Activated CD8-positive, alpha-beta memory T cell treated with anti-CD3 and anti-CD28 coated beads for 1 hour (primary cell): ENCODE measurements around the gene NPB.

Experiments
- DNase-seq, 2 donors: peaks; one replicate each; pipeline ENCODE4 v3.0.0-alpha.2; 2020; ENCODE audit warnings: low read depth in 1 of 2; ENCODE audit errors: extremely low read depth in 1 of 2

NPB gene

GRCh38 chr17:81924557-81925532 lies 22.8 kb downstream of the NPB start:
- DNase-seq = no peak

DNA sequence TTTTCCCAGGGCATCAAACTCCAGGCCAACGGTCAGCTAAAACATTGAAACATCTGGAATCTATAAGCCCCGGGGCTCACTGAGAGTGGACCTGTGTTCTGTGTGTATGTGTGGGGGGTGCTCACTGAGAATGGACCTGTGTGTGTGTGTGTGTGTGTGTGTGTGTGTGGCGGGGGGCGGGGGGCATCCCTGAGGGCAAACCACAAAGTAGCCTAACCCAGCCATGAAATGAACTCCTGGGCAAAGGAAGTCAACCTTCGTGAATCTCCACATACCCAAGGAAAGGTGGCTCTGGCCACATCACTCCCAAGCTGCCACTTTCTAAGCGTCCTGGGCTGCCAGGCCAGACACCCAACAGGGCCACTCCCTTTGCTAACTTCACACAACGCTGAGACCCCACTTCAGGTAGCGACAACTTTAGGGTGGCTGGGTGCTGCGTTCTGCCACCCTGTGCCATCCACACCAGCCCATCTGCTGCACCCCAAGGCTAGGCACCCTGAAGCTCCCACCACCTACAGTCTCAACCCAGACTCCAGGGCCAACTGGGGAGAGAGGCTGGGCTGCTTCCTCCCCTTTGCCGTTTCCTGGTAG lies 23.9 kb downstream of the NPB start:
- DNase-seq = no peak

GRCh38 chr17:81926451-81927151 lies 24.6 kb downstream of the NPB start:
- DNase-seq = peak in 1 of 2 donors; percentile 30

- no peak for DNase-seq
Observed at GRCh38 chr17:81927152-81927652, 25.2 kb downstream of the NPB start.

DNA sequence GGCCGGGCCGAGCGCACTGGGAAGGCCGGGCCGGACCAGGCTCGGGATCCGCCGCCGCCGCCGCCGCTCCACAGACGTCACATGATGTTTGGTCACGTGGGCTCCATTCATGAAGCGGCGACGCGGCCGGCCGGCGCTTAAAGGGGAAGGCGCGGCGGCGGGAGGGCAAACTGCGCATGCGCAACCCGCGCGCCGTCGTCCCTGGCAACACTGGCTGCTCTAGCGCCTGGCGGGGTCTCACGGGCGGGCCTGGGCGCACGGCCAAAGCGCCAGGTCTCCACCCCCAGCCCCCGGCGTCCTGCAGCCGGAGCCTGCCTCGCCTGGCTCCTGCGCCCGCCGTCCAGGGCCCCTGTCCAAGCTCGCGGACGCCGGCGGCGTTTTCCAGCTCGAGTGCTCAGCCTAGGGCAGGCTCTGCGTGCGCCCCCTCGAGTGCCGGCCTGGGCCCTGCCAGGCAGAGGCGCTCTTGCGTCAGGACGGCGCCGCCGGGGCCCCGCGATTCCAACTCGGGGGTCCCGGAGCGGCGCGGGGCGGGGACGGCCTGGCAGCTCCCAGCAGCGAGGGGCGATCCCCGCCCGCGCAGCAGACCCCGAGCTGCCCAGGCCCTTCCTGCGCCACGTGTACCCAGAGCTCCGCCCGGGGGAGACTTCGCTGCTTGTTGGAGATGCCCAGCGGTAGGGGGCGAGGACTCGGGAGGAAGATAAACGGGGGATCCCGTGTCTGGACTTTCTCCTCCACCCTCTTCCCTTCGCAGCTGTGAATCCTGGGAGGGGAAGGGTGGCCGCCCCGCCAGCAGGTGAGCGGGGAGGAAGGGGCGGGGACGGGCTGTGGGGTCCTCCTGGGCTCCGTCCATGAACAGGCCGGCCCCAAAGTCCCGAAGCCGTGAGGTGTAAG lies 25.9 kb downstream of the NPB start, which contains the start of gene MAFG:
Gene MAFG, minus strand, starts transcription at position 83 of the 891 bp plus-strand sequence. CDS start 4,550 bp downstream, outside the sequence.
- peak; percentile 69 to 85 for DNase-seq

GRCh38 chr17:81928544-81929252 lies 26.7 kb downstream of the NPB start:
- DNase-seq = no peak

DNA sequence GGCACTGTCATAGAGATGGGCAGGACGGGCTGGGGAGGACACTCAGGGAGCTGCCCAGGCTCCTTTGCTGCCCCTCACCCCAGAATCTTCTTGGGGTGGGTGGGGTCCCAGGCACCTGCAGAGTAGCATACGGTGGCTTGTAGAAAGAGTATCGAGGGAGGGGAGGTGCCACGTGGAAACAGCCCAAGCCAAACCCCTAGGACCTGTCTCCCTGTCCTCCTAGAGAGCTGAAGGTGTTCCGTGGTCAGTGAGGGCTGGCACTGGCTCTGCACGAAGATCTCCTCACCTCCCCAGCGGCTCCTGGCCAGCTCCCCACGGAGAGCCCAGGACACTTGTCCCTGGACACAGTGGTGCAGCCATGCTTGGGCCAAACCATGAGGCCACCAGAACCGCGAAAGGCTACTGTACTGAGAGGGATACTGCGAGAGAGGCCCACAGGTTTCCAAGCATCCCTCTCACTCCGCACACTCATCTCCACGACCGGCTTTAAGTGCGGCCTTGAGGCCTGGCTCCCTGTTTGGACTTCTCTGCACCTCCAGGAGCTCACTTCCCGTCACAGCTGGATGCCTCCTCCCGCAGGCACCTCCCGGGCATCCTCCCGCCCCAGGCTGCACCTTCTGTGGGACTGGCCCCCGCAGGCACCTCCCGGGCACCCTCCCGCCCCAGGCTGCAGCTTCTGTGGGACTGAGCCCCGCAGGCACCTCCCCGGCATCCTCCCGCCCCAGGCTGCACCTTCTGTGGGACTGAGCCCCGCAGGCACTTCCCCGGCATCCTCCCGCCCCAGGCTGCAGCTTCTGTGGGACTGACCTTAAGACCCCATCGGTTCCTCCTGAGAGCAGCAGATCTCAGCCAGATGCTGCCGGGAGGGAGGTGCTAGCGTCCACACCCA lies 27.5 kb downstream of the NPB start:
- no peak for DNase-seq

DNA sequence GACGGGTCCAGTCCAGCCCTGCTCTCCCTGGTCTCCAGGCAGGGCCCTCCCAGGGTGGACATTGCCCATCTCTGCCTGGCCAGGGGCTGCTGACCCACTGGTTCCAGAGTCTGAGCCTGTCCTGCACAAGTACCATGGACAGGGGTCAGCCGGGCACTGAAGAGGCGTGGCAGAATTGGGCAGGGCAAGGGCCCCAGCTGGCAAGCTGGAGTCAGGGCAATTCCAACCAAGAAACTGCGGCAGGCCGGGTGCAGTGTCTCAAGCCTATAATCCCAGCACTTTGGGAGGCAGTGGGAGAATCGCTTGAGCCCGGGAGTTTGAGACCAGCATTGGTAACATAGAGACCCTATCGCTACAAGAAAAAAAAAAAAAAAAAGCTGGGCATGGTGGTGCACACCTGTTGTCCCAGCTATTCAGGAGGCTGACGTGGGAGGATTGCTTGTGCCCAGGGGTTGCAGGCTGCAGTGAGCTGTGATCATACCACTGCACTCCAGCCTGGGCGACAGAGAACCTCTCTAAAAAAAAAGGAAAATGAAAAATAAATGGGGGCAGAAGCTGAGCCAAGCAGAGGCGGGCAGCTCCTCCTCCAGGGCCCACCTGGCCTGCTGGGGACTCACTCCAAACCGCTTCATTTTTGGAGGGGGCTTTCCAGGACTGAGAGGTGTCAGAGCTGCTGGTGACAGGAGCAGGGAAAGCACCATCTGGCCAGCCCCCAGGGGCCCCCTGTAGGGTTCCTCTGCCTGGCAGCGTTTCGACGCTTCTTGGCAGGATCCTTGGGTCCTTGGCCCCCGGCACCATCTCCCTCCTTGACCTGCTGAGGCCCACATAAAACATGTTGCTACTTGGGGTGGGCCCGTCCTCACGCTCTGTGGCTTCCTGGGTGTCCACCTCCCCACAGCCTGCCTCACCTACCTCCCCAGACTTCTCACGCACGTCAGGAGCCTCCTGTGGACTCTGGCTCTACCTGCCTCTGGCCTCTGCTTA lies 28.4 kb downstream of the NPB start:
- DNase-seq = no peak

DNA sequence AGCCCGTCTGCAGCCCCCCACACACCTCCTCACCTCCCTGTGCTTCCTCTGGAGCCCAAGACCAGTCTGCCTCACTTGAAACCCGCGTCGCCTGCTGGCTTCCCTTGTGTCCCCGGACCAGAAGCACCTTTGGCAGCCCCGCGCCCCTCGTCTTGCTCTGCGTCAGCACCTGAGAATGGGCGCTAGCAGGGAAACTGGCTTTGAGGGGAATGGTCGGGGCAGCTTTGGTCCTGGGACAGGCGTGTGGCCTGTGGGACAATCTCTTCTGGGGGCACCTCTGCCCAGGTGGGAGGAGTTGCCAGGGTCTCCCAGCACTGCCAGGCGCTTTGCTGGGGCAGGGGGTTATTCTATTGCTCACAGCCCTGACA lies 29.1 kb downstream of the NPB start:
- no peak for DNase-seq

- DNase-seq = no peak
Observed at GRCh38 chr17:81931557-81932332, 29.7 kb downstream of the NPB start.

GRCh38 chr17:81932333-81932983 lies 30.4 kb downstream of the NPB start:
- no peak for DNase-seq

DNA sequence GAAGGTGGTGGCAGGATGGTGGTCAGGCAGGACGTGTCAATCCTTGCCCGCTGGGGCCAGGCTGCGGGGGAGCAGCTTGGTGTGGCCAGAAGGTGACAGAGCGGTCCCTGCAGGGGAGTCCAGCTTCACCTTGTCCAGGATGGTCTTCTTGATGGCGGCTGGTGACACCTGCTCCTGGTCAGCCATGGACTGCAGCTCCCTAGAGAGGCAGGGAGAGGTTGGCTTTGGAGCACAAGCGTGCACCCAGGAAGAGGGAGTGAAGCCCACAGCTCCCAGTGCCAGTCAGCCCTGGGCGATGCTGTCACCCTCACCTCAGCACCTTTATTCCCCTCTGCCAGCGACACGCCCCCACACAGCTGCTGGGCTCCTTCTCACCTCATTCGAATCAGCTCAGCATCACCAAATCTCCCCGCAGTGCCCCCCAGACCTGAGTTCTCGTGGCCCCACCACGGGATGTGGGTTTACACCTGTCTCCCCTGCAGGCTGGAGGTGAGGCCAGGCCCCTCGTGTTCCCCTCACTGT lies 31.2 kb downstream of the NPB start:
- no peak for DNase-seq

DNA sequence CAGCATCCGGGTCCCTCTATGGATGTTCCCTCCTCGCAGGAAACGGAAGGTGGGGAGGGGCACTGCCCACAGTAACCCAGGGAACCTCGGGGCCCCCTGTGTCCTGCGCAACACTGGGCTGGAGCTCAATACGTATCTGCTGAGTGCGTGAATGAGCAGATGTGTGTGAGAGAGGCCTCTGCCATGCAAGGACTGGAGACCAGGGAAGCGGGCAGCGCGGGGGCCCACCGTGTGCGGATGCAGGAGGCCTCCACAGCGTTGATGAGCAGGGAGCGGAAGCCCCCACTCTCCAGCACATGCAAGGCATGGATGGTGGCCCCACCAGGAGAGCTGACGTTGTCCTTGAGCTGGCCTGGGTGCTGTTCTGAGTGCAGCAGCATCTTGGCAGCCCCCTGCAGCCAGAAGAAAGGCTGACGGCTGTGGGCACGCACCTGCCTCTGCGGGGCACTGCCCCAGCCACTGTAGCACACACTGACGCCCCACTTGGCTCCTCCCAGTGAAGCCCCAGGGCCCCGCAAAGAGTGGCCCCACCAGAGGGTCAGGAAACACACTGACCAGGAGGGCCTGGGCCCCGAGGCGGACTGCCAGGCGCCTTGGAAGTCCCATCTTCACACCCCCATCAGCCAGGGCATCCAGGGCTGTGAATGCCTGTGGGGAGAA lies 32.2 kb downstream of the NPB start:
- DNase-seq = no peak

- no peak for DNase-seq
Observed at GRCh38 chr17:81934850-81935708, 33.0 kb downstream of the NPB start.

- DNase-seq = no peak
Observed at GRCh38 chr17:81935709-81936084, 33.7 kb downstream of the NPB start.
